Endothelial cell of hepatic sinusoid (primary cell): ENCODE data around the gene EYS.

Experiments
- in situ Hi-C: cut with HindIII; loops from 2 replicates; pipeline ENCODE4 v1.10.0; 2017; ENCODE audit warnings: low sequenced_read_pairs

EYS gene

DNA sequence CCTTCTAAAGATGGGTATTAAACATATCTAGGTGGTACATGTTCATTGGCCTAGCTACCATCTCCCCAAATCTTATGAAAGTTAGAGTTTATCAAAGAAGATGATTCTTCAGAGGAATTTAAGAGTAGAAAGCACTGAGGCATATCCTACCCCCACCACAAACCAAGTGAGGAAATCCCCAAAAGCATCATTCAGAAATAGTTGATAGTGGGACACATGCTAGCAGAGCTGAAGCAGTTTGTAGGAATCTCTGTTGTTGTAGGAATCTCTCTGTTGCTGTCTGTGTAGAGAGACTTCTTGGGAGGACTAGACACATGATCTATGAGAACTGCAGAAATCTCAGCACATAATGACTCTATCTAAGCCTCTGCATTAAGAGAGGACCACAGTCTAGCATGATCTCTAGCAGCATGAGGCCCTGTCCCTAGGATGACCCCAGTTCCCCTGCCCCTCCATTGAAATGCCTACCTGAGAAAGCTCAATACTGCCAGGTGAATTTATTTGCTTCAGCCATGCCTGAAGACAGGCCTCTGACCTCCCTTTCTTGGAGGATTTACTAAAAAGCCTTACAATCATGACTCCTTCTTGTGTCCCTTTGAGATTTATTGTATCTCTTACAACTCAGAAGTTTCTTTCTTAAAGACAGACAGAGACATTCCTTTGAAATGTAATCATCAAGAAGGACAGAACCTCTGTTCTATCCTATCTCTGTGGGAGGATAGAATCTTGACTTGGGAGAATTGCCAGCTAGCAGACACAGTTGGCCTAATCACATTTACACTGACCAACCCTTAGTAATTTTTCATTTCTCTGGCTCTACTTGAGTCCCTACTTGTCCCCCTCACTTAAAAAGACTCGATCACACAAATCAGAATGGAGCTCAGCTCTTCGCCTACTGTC, 1489.1 kb downstream of the EYS start:
- in situ Hi-C loops, result no loop called here

- in situ Hi-C loops, result no loop called here
Observed at GRCh38 chr6:64214373-64214772, 1492.7 kb downstream of the EYS start.

- in situ Hi-C loops, result no loop called here
Observed at GRCh38 chr6:64213697-64214096, 1493.3 kb downstream of the EYS start.

DNA sequence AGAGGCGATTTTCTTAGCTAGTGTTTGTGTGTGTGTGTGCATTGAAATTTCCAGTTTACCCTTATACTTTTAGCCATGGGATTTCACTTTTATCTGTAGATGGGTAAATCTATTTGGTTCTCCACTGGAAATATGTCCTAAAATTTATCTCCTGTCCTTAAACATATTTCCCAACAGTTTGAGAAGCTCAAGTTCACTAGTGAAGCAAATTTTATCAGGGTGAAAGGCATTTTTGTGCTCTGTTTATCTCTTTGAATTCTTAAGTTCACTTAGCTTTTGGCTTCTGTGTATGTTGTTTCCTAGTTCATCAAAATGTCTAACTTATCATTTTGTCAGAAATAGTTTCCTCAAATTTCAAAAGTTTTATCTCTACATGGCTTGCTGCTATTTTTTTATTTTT, 1509.8 kb downstream of the EYS start:
- in situ Hi-C loops, result no loop called here

- in situ Hi-C loops, result no loop called here
Observed at GRCh38 chr6:64186592-64186991, 1520.4 kb downstream of the EYS start.

GRCh38 chr6:64185621-64186020, 1521.4 kb downstream of the EYS start:
- in situ Hi-C loops, result no loop called here

DNA sequence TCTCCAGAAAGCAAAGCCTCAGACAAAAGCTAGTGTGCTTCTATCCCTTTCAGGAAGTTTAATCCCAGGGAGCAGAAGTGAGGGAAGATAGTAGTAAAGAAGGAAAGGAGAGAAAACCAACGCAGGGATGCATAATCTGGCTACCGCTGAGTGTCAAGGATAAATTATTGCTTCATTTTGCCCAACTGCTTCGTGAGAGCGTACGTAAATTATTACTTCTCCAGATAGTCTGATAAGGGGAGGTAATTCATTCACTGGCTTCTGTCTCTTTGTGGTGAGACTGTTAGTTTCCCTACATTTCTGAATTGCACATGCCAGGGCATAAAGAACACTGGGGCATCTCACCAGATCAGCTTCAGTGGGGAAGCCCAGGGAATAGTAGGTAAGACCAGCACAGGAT, 1531.7 kb downstream of the EYS start:
- in situ Hi-C loops, result no loop called here

- in situ Hi-C loops, result no loop called here
Observed at GRCh38 chr6:64170316-64170715, 1536.7 kb downstream of the EYS start.

GRCh38 chr6:64160486-64160885, 1546.5 kb downstream of the EYS start:
- in situ Hi-C loops, result no loop called here

- in situ Hi-C loops, result no loop called here
Observed at GRCh38 chr6:64155063-64155462, 1552.0 kb downstream of the EYS start.

DNA sequence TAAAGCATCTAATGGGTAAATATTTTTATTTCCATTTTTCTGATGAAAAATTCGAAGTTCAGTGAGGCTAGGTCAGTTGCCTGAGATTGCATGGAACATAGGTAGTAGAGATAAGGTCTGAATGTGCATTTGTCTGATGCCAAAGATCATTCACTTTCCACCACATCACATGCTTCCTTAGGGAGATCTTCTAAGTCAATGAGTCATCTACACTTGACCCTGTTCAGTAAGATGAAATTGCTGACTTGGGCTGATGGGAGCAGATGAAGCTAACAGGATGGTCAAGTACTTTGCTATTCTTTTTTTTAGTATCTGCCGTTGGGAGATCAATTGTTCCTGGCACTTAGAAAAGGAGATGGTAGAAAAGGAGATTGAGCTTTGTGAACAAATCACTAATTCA, 1560.2 kb downstream of the EYS start:
- in situ Hi-C loops, result no loop called here

DNA sequence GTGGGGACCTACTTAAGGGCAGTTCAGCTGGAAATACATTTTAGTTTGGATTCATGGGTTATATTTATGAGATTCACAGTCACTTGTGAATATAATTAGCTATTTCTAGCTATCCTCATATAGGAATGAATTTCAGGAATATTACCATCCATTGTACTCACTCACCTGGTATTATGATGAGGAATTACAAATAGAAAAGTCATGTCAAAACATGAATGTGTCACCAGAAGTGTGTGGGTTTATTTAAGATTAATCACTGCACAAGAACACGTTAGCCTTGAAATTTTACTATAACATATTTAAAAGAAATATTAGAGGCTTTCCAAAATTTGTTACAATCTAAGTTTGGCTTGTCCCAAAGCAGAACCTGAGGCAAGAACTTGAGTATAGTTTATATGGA, 1560.9 kb downstream of the EYS start:
- in situ Hi-C loops, result no loop called here

GRCh38 chr6:64145658-64146057, 1561.4 kb downstream of the EYS start:
- in situ Hi-C loops, result no loop called here

GRCh38 chr6:64143101-64143500, 1563.9 kb downstream of the EYS start:
- in situ Hi-C loops, result no loop called here

DNA sequence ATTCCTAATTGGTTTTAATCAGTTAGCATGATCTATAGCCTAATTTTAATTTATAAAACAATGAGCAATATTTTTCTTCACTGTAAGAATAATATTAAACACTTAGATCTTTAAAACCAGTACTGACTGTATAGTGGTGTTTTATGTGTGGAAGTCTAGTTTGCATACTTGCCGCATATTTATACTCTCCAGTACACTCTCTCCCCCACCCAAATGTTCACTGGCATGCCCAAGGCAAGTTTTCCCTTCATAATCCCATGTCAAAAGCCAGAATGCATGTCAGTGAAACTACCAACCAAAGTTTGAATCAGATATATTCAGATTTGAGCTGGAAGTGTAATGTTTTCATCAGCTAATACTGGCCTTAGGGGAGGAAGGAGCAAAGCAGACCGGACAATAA, 1565.3 kb downstream of the EYS start:
- in situ Hi-C loops, result no loop called here

- in situ Hi-C loops, result no loop called here
Observed at GRCh38 chr6:64128301-64129024, 1578.6 kb downstream of the EYS start.

DNA sequence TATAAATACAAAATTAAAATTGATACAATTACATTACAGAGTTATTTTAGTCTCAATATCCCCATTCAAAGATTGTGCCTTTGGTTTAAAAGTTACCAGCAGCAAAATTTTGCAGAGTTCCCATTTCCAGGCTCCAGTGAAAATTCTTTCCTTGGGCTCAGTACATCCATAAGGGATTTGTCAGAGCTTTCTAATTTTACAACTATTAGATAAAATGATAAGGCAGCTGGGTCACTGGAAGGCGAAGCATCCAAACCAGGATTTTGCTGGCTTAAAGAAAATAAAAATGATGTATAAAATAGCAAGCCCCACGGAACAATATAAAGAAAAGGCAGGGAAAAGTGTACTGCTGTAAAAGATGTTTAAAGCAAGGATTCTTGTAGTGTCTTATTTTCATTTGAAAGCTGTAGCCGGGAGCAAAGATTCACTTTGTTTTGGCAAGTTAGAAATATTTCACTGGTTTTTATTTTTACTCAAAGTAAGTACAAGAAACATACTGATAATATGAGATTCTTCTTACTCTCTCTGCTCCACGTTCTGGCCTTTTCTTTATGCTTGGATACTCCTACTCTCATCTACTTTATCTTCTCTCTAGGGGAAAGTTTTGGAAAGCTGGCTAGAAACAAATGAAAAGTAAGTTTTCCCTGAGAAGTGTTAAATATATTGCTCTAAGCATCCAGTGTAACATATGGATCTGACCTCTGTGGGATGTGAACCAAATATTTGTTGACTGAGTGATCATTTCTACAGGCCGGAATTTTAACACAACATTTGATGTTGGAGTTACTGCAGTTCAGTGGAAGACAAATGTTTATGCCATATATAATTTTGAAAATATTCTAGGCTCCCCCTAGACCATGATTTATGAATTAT, 1583.0 kb downstream of the EYS start:
- in situ Hi-C loops, result no loop called here

GRCh38 chr6:64122712-64123375, 1584.2 kb downstream of the EYS start:
- in situ Hi-C loops, result no loop called here

- in situ Hi-C loops, result no loop called here
Observed at GRCh38 chr6:64121011-64121565, 1585.9 kb downstream of the EYS start.

DNA sequence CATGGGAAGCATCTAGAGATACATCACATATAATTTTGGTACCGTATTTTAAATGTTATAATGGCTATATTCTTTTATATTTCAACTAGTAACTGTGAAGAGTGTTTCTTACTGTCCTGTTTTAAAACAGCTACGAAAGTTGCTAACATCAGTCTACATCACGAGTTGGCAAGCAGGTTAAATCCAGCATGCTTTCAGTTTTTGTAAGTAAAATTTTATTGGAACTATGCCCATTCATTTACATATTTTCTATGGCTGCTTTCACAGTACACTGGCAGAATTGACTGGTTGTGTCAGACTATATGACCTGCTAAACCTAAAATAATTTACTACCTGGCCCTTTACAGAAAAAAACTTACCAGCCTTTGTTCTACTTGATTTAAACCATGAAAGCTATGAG, 1593.3 kb downstream of the EYS start:
- in situ Hi-C loops, result no loop called here
